ENCODE measurements around the gene CENPQ. TPM values are rescaled to one million over a fixed set of nuclear protein-coding genes. Genes with fewer than 3 reads are reported as not detected.

Gene CENPQ, protein sequence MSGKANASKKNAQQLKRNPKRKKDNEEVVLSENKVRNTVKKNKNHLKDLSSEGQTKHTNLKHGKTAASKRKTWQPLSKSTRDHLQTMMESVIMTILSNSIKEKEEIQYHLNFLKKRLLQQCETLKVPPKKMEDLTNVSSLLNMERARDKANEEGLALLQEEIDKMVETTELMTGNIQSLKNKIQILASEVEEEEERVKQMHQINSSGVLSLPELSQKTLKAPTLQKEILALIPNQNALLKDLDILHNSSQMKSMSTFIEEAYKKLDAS
- 4.7 to 7.3 TPM (median 6.5 TPM) in 5 replicates for total RNA-seq (2022; extraction: Qiagen RNA extraction; ENCODE audit: low read depth)

DNA sequence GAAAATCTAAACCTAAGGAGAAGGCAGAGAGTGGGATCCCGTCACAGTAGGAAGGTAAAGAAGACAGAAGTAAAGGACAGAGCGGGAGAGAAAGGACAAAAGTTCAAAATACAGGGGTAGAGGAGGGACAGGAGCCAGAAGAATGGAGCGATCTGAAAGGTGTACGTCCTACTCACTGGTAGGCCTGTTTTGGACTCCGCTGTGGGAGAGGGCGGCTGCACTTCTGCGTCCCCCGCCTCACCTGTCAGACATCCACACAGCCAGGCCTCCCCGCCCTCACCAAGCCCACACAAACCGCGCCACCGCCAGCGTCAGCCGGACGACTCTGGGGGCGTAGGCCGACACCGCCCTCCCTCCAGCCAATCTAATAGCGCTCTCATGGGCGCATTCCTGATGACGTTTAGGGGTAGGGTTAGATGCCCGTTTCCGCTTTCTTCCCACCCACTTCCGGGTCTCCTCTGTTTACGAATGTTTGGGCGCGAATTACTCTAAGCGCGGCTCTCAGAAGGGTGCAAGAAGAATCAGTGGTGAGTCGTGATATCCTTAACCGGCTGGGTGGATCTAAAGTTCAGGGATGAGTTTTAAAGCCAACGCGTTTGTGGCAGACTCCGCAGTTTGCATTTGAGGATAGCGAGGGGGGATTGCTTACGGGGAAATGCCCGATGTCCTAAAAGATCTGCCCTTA lies at the start of gene CENPQ, which contains the start of gene MMUT:
Gene CENPQ (plus strand): TSS at position 444 of the 685 bp plus-strand sequence. CDS start 6,807 bp downstream, outside the sequence.
Gene MMUT (minus strand): TSS at position 327 of the 685 bp plus-strand sequence. CDS start 3,787 bp downstream, outside the sequence.

DNA sequence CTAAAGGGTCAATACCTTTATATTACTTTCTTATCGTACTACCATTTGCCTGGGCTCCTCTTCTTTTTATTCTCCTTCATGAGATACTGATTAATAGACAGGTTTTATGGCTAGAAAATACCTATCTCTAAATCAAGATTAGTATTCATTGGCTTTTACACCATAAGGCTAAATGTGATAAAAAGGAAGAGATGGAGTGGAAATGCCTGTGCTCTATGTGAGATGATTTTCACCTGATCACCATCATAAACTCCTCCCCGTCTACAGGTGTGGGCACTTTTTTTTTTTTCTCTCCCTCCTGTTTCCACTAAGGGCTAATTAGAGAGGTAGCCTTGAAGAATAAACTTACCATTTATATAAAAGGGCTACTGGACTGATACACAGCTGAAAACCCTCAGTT lies 36.5 kb downstream of the CENPQ start, which contains the start of gene GLYATL3:
Gene GLYATL3 (plus strand): TSS at position 301 of the 400 bp plus-strand sequence. CDS start 12,068 bp downstream, outside the sequence.

Other genes with a start within 250 kb of the CENPQ start
- gene MMUT, start 117 bp upstream of the CENPQ start, total RNA-seq (2022; extraction: Qiagen RNA extraction; ENCODE audit: low read depth), result 4.7 to 7.2 TPM (median 6.2 TPM) in 5 replicates
- gene GLYATL3, start 36.6 kb downstream of the CENPQ start, total RNA-seq (2022; extraction: Qiagen RNA extraction; ENCODE audit: low read depth), result not detected in 5 replicates
- 10.2 to 11.5 TPM (median 11.1 TPM) in 5 replicates for gene C6orf141, start 87.3 kb downstream of the CENPQ start, total RNA-seq (2022; extraction: Qiagen RNA extraction; ENCODE audit: low read depth)
- 0.06 to 0.15 TPM (median 0.09 TPM) in 3 of 5 replicates, not detected in the others for gene RHAG, start 173.5 kb downstream of the CENPQ start, total RNA-seq (2022; extraction: Qiagen RNA extraction; ENCODE audit: low read depth)